NCI-H1436 (cell line): Measurements from ENCODE around the gene PELI3.
"Not testable (repeated sequence)": the region's sequence is repeated elsewhere in the genome, so short reads cannot be mapped to it uniquely, and the experiment has no call there.

Experiments
- DNase-seq: peaks from one replicate; lab custom pipeline; 2025; lab: John Stamatoyannopoulos, UW

PELI3 gene

GRCh38 chr11:66466225-66467033 is at the start of gene PELI3:
Gene PELI3 (plus strand): TSS chr11:66466905. CDS start chr11:66468129, 1,224 bp downstream.
- DNase-seq = peak; percentile 90

- no peak for DNase-seq
These were observed 49.7 kb upstream of the PELI3 start for GRCh38 chr11:66417000-66417399.

DNA sequence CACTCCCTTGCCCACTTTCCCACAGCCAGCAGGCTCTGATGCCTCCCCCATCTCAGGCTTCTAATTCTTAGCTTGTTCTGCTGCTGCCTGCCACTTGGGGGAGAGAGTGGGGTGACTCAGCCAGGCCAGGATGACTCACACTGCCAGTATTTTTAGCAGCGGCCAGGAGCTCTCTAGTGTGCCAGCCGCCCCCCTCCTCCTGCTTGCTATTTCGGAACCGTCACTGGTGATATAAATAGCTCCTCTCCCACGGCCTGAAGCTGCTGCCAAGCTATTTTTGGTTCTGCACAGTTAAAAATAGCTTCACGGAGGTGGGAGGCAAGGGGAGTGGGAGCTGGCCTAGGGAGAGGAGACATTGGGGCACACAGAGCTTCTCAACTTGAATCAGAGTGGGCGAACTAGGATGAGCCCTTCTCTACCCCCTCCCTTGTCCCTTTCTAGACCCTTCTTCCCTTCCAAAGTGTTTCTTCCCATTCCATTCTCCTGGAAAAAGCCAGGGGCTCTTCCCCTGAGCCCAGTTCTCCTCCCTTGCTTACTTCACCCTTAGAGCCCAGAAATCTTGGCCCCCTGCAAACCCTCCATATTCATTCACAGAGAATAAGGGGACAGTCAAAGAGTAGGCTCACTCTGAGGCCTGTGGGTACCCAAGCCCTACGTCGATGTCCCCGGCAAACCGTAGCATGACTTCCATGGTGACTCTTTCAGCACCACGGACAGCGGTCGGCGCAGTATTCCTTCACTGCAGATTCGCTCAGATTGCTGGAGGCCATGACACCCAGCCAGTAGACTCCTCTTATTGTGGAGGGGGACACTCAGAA is 48.3 kb upstream of the PELI3 start:
- peak; percentile 51 for DNase-seq

DNA sequence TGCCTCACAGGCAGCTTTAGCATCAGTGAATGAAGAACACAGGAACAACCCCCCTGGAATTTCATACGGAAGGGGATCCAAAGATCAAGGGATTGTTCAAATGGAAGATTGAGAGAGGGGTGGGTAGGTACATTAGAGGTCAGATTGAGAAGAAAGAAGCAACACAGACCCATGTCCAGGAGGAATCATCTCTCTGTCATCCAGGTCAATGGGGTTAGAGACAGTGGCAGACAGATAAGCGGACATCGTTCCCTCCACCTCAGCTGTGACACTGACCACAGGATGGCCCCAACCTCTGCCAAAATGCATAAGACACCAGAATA is 47.8 kb upstream of the PELI3 start:
- DNase-seq = no peak

DNA sequence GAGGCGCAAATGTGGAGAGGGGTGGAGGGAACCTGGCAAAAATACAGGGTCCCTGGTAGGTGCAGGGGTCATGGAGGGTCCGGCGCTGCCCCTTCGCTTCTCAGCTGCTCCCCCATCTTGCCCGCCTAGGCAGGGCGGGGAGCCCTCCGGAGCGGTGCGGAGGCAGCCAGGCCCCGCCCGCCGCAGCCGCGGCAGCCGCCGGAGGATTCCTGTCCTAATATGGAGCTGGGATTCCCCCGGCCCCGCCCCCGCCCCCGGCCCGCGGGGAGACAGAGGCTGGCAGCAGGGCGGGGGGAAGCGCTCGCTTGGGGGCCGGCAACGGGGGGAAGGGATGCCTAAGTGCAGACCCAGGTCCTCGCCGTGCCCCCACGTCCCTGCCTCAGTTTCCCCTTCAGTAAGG is 46.9 kb upstream of the PELI3 start:
- DNase-seq = no peak

DNA sequence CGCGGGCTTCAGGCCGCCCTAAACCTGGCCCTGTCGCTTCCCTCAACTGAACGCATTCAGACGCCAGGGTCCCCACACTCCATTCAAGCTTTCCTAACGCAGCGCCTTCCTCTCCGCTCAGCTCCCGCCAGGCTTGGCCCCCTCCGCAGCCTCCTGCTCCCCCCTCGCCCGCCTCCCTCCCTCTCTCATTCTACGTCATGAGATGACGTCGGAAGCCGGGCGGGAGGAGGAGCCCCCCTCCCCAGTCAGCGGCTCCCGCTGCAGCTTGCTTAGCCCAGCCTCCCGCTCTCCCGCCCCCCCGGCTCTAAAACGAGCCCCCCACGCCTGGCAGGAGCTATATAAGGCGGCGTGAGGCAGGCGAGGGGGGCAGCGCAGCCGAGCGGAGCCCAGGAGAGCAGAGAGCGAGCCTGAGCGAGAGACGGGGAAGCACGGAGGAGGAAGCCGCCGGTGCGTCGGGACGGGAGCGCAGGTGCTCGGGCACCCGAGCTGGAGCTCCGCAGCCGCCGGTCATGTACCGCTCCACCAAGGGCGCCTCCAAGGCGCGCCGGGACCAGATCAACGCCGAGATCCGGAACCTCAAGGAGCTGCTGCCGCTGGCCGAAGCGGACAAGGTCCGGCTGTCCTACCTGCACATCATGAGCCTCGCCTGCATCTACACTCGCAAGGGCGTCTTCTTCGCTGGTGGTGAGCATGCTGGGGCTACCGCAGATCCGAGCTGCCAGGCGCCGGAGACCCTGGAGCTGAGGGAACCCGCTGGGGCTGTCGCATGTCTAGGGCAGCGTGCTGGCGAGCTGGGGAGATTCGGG is 45.8 kb upstream of the PELI3 start, which contains the start of gene NPAS4:
Gene NPAS4, plus strand, starts transcription at position 365 of the 806 bp plus-strand sequence. Its CDS starts 145 bp downstream, at position 510.
- peak; percentile 61 for DNase-seq

GRCh38 chr11:66421492-66422205 is 45.1 kb upstream of the PELI3 start:
- no peak for DNase-seq

DNA sequence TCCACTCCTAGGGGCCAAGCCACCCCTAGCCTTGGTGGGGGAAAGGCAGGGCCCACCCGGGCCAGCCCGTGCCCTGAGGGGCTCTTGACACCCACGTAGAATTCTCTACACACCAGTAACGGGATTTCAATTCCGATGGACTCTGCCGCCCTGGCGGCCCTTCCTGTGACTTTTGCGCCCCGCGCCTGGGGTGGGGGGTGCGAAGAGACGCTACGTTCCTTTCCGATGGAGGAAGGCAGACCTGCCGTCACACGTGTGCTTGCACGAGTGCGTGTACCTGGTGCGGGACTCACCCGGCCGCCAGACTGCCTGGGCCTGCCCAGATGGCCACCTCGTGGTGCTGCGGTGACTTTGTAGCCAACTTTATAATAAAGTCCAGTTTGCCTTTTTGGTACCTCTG is 40.4 kb upstream of the PELI3 start:
- DNase-seq = no peak

GRCh38 chr11:66428933-66429332 is 37.8 kb upstream of the PELI3 start:
- no peak for DNase-seq

DNA sequence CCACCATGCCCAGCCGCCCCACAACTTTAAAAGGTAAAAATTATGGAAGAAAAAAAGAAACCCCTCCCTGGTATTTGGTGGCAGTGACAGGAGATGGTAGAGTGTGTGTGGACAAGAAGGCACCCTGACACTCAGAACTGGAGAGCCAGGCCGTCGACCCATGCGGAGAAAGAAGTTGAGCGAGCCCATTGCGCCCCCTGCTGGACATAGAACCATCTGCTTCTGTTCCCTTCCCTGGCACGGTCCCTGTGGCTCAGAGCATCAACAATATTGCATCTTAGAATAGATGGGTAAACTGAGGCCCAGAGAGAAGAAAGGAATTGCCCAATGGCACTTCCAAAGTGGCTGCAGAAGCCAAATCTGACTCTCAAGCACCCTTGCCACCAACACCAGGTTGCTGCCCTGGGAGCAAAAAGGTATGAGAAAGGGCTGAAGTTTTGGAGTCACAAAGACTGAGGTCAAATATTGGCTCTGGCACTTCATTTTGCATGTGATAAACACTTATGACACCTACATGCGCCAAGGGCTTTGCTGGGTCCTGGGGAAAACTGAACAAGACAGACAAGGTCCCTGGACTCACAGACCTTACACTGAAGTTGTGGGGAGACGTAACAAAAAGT is 36.6 kb upstream of the PELI3 start:
- peak; percentile 82 for DNase-seq

DNA sequence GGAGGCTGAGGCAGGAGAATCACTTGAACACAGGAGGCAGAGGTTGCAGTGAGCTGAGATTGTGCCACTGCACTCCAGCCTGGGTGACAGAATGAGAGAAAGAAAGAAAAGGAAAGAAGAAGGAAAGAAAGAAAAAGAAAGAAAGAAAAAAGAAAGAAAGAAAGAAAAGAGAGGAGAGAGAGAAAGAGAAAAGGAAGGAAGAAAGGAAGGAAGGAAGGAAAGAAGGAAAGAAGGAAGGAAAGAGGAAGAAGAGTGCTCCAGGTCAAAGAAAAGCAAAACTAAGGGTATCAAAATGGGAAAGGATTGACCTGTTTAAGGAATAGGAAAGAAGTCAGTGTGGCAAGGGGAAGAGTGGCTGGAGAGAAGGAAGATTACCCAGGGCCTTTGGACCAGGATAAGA is 35.4 kb upstream of the PELI3 start:
- DNase-seq = not testable (repeated sequence)

GRCh38 chr11:66431871-66432329 is 34.8 kb upstream of the PELI3 start:
- DNase-seq = not testable (repeated sequence)

DNA sequence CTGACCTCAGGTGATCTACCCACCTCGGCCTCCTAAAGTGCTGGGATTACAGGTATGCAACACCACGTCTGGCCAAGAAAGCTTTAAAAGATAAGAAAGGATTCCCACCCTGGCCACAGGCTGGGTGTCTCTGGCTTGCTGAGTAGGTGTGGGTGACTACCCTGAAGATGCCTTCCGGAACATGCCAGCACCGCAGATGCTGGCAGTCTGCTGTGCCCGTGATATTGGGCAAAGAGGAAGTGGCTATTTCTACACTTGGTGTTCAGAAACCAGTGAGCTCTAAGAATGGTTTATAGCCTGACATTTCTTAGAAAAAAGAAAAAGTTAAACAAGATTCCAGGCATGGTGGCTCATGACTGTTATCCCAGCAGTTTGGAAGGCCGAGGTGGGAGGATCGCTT is 34.1 kb upstream of the PELI3 start:
- DNase-seq = no peak

DNA sequence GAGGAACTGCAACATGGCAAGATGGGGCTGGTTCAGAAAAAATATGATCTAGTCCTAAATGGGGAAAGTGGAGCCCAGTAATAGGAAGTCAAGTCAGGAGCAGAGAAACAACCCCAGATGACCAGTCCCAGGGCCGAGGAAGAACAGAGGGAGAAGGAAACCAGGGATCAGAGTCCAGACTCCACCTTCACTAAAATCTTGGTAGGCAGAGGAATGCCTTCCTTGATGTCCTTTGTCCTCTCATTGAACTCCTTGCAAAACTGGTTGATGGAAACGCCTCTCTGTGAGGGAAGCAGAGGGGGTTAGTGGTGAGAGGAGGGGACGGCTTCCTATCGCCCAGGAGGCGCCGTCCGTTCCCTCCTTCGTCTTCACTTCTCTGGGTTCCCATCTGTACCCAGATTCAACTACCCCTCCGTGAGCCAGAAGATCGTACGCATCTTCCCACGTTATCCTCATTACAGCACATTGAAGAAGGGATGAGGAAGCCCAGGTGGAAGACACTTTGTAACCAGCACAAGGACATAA is 28.7 kb upstream of the PELI3 start:
- no peak for DNase-seq

DNA sequence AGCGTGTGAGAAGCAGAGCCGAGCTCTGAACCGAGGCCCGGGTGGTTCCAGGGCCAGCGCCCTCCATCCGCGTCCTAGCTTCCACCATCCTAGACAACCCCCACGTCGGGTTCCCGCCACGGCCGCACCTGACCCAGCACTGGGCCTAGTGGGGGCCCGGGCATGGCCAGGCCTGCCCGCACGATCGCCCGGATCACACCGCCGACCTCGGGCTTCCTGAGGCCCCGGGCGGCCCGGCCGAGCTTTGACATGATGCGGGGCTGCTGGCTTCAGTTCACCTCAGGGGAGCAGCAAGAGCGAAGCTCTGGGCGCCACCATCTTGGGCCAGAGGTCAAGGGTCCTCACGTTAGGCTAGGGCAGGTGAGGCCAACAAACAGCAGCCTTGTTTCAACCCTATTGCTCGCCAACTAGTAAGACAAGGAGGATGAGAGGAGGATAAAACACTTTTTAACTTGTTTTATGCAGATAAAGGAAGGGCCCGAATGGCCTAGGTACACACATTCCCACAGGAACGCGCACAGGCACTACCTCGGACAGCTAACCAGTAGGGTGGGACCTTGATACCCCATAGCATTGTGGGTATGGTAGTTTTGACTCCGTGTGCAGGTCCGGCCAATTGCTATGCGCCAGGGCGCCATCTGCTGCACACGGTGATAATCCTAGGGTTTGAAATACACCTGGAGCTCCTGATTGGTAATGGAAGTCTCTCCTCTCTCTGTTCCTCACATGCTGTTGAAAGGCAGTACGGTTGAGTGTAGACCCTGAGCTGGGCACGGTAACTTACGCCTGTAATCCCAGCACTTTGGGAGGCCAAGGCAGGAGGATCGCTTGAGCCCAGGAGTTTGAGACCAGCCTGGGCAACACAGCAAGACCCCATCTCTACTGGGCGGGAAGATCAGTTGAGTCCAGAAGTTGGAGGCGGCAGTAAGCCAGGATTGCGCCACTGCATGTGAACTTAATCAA is 27.9 kb upstream of the PELI3 start, which contains the start of gene MRPL11:
Gene MRPL11, minus strand, starts transcription at position 345 of the 963 bp plus-strand sequence. Its CDS starts 94 bp downstream, at position 251.
- peak; percentile 91 for DNase-seq

DNA sequence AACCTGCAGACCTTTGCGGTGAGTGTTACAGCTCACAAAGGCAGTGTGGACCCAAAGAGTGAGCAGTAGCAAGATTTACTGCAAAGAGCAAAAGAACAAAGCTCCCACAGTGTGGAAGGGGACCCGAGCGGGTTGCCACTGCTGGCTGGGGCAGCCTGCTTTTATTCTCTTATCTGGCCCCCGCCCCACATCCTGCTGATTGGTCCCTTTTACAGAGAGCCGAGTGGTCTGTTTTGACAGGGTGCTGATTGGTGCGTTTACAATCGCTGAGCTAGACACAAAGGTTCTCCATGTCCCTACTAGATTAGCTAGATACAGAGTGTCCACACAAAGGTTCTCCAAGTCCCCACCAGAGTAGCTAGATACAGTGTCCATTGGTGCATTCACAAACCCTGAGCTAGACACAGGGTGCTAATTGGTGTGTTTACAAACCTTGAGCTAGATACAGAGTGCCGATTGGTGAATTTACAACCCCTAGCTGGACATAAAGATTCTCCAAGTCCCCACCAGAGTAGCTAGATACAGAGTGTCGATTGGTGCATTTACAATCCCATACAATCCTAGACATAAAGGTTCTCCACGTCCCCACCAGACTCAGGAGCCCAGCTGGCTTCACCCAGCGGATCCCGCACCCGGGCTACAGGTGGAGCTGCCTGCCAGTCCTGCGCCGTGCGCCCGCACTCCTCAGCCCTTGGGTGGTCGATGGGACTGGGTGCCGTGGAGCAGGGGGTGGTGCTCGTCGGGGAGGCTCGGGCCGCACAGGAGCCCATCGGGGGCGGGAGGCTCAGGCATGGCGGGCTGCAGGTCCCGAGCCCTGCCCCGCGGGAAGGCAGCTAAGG is 26.4 kb upstream of the PELI3 start:
- not testable (repeated sequence) for DNase-seq

DNA sequence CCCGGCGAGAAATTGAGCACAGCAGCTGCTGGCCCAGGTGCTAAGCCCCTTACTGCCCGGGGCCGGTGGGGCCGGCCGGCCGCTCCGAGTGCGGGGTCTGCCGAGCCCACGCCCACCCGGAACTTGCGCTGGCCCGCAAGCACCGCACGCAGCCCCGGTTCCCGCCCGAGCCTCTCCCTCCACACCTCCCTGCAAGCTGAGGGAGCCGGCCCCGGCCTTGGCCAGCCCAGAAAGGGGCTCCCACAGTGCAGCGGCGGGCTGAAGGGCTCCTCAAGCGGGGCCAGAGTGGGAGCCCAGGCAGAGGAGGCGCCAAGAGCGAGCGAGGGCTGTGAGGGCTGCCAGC is 25.8 kb upstream of the PELI3 start:
- not testable (repeated sequence) for DNase-seq

- no peak for DNase-seq
These were observed 23.1 kb upstream of the PELI3 start for GRCh38 chr11:66443602-66444001.

- no peak for DNase-seq
These were observed 19.7 kb upstream of the PELI3 start for GRCh38 chr11:66447012-66447411.
